Osteoblast (primary cell): ENCODE results near the gene KCNS1. TPM values are rescaled to one million over a fixed set of nuclear protein-coding genes. Genes with fewer than 3 reads are reported as not detected.

ENCODE experiments used
- DNase-seq: peaks from one replicate; pipeline ENCODE4 v3.0.0; 2011; ENCODE audit warnings: low spot score, mixed read lengths; ENCODE audit not compliant: insufficient read length; ENCODE audit errors: missing footprints
- H2AFZ ChIP-seq: 2 replicates; pipeline ENCODE4 v1.6.0; 2011; ENCODE audit warnings: mild to moderate bottlenecking, low read length
- H3K27ac ChIP-seq: 2 replicates; pipeline ENCODE4 v1.5.1; 2011; ENCODE audit warnings: mild to moderate bottlenecking, low read depth, low read length, moderate library complexity
- H3K27me3 ChIP-seq: 2 replicates; pipeline ENCODE4 v1.6.0; 2012; ENCODE audit warnings: mild to moderate bottlenecking, control low read depth, inconsistent platforms, low read length, moderate library complexity; ENCODE audit not compliant: insufficient read depth
- H3K36me3 ChIP-seq: 2 replicates; pipeline ENCODE4 v1.5.1; 2011; ENCODE audit warnings: mild to moderate bottlenecking, low read length, control low read depth, moderate library complexity; ENCODE audit not compliant: insufficient read depth
- H3K4me1 ChIP-seq: 2 replicates; pipeline ENCODE4 v1.5.1; 2011; ENCODE audit warnings: mild to moderate bottlenecking, low read length, control low read depth, moderate library complexity; ENCODE audit not compliant: insufficient read depth
- H3K4me2 ChIP-seq: 2 replicates; pipeline ENCODE4 v1.6.0; 2011; ENCODE audit warnings: mild to moderate bottlenecking, low read length; ENCODE audit not compliant: insufficient read depth
- H3K4me3 ChIP-seq: fragments of 200-600 bp; sonication (generic); 3 replicates; pipeline ENCODE4 v1.5.1; 2012; ENCODE audit warnings: mild to moderate bottlenecking, low read length, inconsistent platforms; ENCODE audit not compliant: insufficient read depth
- H3K79me2 ChIP-seq: 2 replicates; pipeline ENCODE4 v1.6.0; 2012; ENCODE audit warnings: mild to moderate bottlenecking, low read length, control low read depth, inconsistent platforms; ENCODE audit not compliant: insufficient read depth
- H3K9me3 ChIP-seq: 2 replicates; pipeline ENCODE4 v1.5.1; 2011; ENCODE audit warnings: low read depth, low read length, control low read depth
- H4K20me1 ChIP-seq: 2 replicates; pipeline ENCODE4 v1.6.0; 2012; ENCODE audit warnings: mild to moderate bottlenecking, low read length, control low read depth; ENCODE audit not compliant: insufficient read depth
- CTCF ChIP-seq: IDR thresholded peaks from 2 replicates; pipeline ENCODE4 v1.5.1; 2011; ENCODE audit warnings: mild to moderate bottlenecking, low read depth, low read length, moderate library complexity; ENCODE audit errors: extremely low read depth
- total RNA-seq: library from RNA; depleted of rRNA; stranded (reverse); fragments of >200 nt; gene quantifications from 2 replicates; pipeline ENCODE4 v1.2.3, GENCODE V29; 2012

Gene KCNS1
- total RNA-seq, 1 donor: 1.1 TPM

GRCh38 chr20:45113865-45114264 lies 12.9 kb upstream of the KCNS1 start:
- no peaks in the 10 kb centered on the region for H3K4me1 ChIP-seq
- H3K27me3 ChIP-seq: peaks cover 12% of the 10 kb centered on the region
- no peak overlapping the region for H3K4me2 ChIP-seq
- H3K36me3 ChIP-seq: no peaks in the 10 kb centered on the region
- H3K9me3 ChIP-seq: no peaks in the 10 kb centered on the region
- H4K20me1 ChIP-seq: no peaks in the 10 kb centered on the region
- DNase-seq: no peak
- no peak overlapping the region for H2AFZ ChIP-seq
- H3K79me2 ChIP-seq: no peaks in the 10 kb centered on the region
- TF ChIP-seq CTCF: no peak
- H3K27ac ChIP-seq: no peak overlapping the region
- no peak overlapping the region for H3K4me3 ChIP-seq

DNA sequence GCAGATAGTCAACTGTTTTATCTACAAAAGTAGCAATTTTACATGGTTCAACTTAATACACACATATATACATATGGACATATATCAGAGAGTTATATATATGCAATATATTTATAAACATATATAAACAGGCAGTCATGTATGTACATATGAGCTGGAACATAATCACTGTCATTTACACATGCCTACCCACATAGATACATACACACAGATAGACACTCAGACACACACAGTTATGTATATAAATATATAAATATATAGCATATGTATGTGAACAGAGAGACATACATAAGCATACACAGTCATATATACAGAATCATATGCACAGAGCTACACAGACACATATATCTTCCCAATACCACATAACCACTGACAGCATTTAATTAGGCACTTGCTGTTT lies 11.8 kb upstream of the KCNS1 start:
- Histone ChIP-seq H3K79me2 (no peaks in the 10 kb centered on the region), H3K4me3 (no peak overlapping the region), H2AFZ (no peak overlapping the region), H3K27ac (no peak overlapping the region), H3K4me1 (no peaks in the 10 kb centered on the region), H3K4me2 (no peak overlapping the region), H3K27me3 (peaks cover 12% of the 10 kb centered on the region), H4K20me1 (no peaks in the 10 kb centered on the region), H3K9me3 (no peaks in the 10 kb centered on the region), H3K36me3 (no peaks in the 10 kb centered on the region)
- peak; percentile 61 for DNase-seq
- TF ChIP-seq CTCF: no peak

DNA sequence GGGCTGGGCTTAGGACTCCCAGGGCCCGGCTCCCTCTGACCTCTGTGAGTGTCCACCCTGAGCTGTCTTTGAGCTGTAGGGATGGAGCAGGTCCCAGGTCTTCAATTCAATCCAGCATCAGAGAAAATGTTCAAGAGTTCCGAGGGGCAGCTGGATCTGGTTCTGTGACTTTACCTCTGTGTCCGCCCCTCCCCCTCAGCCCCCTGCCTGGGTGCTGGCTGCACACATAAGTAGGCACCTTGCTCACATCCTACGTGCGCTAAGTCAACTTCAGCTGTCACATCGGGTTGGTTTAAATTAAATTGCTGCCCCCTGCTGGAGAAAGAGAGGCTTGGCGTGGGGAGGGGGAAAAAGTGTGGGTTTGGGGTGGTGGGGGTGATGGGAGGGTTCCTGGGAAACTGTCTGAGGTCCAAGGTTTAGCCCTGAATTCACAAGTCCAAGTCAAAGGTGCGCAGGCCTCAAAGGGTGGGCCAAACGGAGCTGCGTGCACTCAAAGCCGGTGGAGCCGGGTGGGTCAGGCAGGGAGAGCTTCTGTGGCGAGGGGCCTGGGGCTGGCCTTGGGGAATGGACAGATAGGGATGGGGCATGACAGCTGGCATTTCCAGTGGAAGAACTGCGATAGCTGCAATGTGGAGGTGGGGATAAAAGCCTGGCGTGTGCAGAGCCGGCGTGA lies 11.0 kb upstream of the KCNS1 start:
- no peaks in the 10 kb centered on the region for H3K79me2 ChIP-seq
- H3K4me1 ChIP-seq: no peaks in the 10 kb centered on the region
- no peak overlapping the region for H2AFZ ChIP-seq
- H4K20me1 ChIP-seq: no peaks in the 10 kb centered on the region
- H3K9me3 ChIP-seq: no peaks in the 10 kb centered on the region
- no peak overlapping the region for H3K27ac ChIP-seq
- H3K4me3 ChIP-seq: no peak overlapping the region
- DNase-seq: peak; percentile 85
- H3K36me3 ChIP-seq: no peaks in the 10 kb centered on the region
- H3K4me2 ChIP-seq: no peak overlapping the region
- peak; percentile 50 for TF ChIP-seq CTCF
- peaks cover 12% of the 10 kb centered on the region for H3K27me3 ChIP-seq

DNA sequence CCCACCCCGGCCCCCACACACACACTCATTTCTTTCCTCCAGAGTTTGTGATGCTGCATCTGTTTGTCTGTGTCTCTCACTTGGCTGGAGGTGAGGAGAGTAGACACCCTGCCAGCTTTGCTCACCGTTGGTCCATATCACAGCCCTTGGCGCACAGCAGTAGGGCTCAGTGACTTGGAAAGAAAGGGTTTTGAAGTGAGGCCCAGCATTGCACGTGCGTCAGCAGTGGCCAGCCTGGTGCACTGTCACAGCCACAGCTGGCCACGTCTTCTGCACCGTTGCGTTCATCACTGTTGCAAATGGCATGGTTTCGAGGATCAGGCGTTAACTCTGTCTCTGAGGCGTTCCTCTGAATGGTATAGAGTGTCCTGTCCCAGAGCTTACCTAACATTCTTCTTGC lies 10.4 kb upstream of the KCNS1 start:
- Histone ChIP-seq H3K4me1 (no peaks in the 10 kb centered on the region), H3K79me2 (no peaks in the 10 kb centered on the region), H3K36me3 (no peaks in the 10 kb centered on the region), H4K20me1 (no peaks in the 10 kb centered on the region), H3K4me2 (no peak overlapping the region), H3K4me3 (no peak overlapping the region), H3K27ac (no peak overlapping the region), H2AFZ (no peak overlapping the region), H3K27me3 (peaks cover 12% of the 10 kb centered on the region), H3K9me3 (no peaks in the 10 kb centered on the region)
- TF ChIP-seq CTCF: no peak
- no peak for DNase-seq
